Adipocyte (in vitro differentiated cells): ENCODE measurements around the gene ODAM.
A peak's percentile ranks its signal among the peaks of the same experiment; 100 is the strongest.

Source experiments
- DNase-seq: peaks from one replicate; pipeline ENCODE4 v3.0.0-alpha.2; 2015; ENCODE audit warnings: low read depth
- H3K27me3 ChIP-seq: replicated peaks from 2 replicates; pipeline ENCODE4 v1.7.0; 2013; ENCODE audit warnings: mild to moderate bottlenecking, low read length, moderate library complexity; ENCODE audit not compliant: control insufficient read depth, insufficient read depth
- H3K36me3 ChIP-seq: 2 replicates; pipeline ENCODE4 v1.7.0; 2013; ENCODE audit warnings: low read length, mild to moderate bottlenecking, moderate library complexity; ENCODE audit not compliant: control insufficient read depth, insufficient read depth, severe bottlenecking
- H3K4me1 ChIP-seq: 2 replicates; pipeline ENCODE4 v1.7.0; 2013; ENCODE audit warnings: mild to moderate bottlenecking, low read length, moderate library complexity; ENCODE audit not compliant: control insufficient read depth, insufficient read depth
- H3K4me3 ChIP-seq: 2 replicates; pipeline ENCODE4 v1.7.0; 2013; ENCODE audit warnings: mild to moderate bottlenecking, low read length, moderate library complexity
- H3K9ac ChIP-seq: 2 replicates; pipeline ENCODE4 v1.7.0; 2013; ENCODE audit warnings: mild to moderate bottlenecking, low read length, moderate library complexity
- H3K9me3 ChIP-seq: 2 replicates; pipeline ENCODE4 v1.7.0; 2013; ENCODE audit warnings: mild to moderate bottlenecking, low read length, moderate library complexity; ENCODE audit not compliant: control insufficient read depth

The ODAM gene, protein sequence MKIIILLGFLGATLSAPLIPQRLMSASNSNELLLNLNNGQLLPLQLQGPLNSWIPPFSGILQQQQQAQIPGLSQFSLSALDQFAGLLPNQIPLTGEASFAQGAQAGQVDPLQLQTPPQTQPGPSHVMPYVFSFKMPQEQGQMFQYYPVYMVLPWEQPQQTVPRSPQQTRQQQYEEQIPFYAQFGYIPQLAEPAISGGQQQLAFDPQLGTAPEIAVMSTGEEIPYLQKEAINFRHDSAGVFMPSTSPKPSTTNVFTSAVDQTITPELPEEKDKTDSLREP

DNA sequence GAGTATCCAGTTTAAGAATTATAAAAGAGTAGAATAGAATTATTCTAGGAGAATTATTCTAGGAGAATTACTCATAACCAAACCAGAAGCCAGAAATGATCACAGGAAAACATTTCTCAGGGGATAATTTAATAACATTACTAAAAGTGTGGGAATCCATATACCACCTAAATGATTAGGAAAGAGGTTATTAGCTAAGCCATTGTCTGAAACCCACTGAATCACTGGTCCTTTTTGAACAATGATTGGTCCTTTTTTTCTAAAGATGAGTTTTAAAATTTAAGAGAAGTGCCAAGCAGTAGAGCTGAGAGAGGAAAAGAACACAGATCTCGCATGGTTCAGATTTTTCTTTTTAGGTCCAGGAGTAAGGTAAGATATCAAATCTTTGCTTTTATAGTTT is at the start of gene ODAM:
ODAM (plus strand) TSS at position 301 of the 400 bp plus-strand sequence. CDS start 819 bp downstream, outside the sequence.
- Histone ChIP-seq H3K4me1 (no peaks in the 10 kb centered on the region), H3K9ac (no peak within 1 kb of the TSS), H3K36me3 (no peaks in the 10 kb centered on the region), H3K9me3 (no peaks in the 10 kb centered on the region), H3K4me3 (no peak within 1 kb of the TSS), H3K27me3 (no peaks in the 10 kb centered on the region)
- DNase-seq, result no peak

DNA sequence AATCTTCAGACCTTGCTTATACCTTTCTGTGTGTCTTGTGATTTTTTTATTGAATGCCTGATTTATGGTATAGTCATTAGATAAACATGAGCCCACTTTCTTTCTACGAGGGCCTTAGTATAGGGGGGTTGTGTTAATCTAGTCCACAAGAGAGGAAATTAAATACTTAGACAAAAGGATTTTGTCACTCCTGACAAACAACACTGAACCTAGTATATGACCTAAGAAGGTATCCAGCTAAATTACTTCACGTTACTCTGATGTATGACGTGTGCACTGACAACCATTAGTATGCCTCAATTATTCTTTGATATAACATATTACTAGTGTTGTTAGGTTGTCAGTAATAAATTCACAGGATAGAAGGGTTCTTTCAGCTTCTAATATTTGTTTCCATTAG is 44.3 kb upstream of the ODAM start:
- no peak for DNase-seq
- no peaks in the 10 kb centered on the region for H3K9me3 ChIP-seq
- H3K4me3 ChIP-seq, result no peak overlapping the region
- no peak overlapping the region for H3K9ac ChIP-seq
- H3K4me1 ChIP-seq, result no peaks in the 10 kb centered on the region
- H3K36me3 ChIP-seq, result no peaks in the 10 kb centered on the region
- H3K27me3 ChIP-seq, result no peaks in the 10 kb centered on the region

DNA sequence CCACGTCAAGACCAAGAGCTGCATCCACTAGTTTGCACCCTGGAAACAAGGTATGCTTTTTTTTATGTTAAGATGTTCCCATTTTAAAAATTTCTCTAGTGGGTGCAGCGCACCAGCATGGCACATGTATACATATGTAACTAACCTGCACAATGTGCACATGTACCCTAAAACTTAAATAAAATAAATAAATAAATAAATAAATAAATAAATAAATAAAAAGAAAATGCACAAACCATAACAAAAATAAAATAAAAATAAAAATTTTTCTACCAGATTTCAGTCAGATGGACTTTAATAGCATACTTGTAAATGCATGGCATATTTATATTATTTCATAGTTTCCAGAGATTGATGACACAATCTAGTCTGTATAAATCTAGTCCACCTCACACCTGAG is 43.4 kb upstream of the ODAM start:
- no peaks in the 10 kb centered on the region for H3K4me1 ChIP-seq
- H3K36me3 ChIP-seq, result no peaks in the 10 kb centered on the region
- no peak overlapping the region for H3K9ac ChIP-seq
- DNase-seq, result no peak
- H3K9me3 ChIP-seq, result no peaks in the 10 kb centered on the region
- no peaks in the 10 kb centered on the region for H3K27me3 ChIP-seq
- H3K4me3 ChIP-seq, result no peak overlapping the region

DNA sequence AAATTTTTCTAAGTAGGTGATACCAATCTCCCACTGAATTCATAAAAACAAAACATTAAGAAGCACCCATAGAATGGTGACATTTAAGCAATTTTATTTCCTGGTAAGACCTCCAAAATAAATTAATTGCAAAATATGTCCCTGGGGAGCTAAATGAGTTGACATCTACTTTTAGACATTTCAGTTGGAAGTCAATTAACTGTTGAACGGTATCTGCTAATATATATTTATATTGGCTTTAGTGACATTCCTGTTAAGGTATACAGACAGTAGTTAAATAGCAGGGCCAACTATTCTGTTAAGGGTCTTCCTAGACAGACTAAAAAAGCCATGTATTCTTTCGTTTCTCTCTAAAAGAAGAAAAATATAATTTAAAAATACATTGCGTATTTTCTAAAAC is 41.6 kb upstream of the ODAM start, which contains the start of gene PRR27:
PRR27 (plus strand) TSS at position 301 of the 400 bp plus-strand sequence. CDS start 139 bp downstream, outside the sequence.
- no peaks in the 10 kb centered on the region for H3K9me3 ChIP-seq
- H3K4me1 ChIP-seq, result no peaks in the 10 kb centered on the region

DNA sequence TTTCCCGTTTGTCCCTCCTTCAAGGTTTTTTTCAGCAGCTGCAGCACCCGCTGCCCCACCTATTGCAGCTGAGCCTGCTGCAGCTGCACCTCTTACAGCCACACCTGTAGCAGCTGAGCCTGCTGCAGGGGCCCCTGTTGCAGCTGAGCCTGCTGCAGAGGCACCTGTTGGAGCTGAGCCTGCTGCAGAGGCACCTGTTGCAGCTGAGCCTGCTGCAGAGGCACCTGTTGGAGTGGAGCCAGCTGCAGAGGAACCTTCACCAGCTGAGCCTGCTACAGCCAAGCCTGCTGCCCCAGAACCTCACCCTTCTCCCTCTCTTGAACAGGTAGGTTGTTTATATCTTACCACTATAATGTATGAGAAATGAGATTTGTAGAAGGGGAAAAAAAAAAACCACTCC is 36.9 kb upstream of the ODAM start:
- H3K36me3 ChIP-seq, result no peaks in the 10 kb centered on the region
- no peaks in the 10 kb centered on the region for H3K27me3 ChIP-seq
- H3K9ac ChIP-seq, result no peak overlapping the region
- H3K9me3 ChIP-seq, result no peaks in the 10 kb centered on the region
- H3K4me3 ChIP-seq, result no peak overlapping the region
- no peak for DNase-seq
- no peaks in the 10 kb centered on the region for H3K4me1 ChIP-seq

More for the DNA sequence above, 41.6 kb upstream of the ODAM start, which contains the start of gene PRR27:
- Histone ChIP-seq H3K36me3 (no peaks in the 10 kb centered on the region), H3K9ac (no peak within 1 kb of the TSS), H3K4me3 (no peak within 1 kb of the TSS), H3K27me3 (no peaks in the 10 kb centered on the region)
- DNase-seq, result no peak

DNA sequence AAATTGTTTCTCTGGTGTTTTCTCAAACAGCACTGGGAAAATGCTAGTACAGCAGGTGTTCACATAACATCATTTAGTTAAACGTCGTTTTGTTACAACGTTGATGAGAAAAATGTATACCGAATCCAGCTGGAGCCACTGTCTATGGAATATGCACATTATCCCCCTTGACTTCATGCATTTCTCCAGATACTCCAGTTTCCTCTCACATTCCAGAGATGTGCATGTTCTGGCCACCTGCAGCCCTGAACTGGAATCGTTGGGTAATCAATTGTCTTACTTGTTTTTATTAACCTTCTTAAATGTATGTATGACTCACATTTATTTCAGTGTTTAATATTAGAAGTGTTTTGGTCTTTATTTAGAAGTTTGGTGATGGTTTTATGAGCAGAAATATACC is 18.4 kb upstream of the ODAM start:
- H3K4me3 ChIP-seq, result no peak overlapping the region
- H3K9ac ChIP-seq, result no peak overlapping the region
- no peaks in the 10 kb centered on the region for H3K9me3 ChIP-seq
- no peaks in the 10 kb centered on the region for H3K36me3 ChIP-seq
- no peaks in the 10 kb centered on the region for H3K4me1 ChIP-seq
- DNase-seq, result no peak
- H3K27me3 ChIP-seq, result no peaks in the 10 kb centered on the region

DNA sequence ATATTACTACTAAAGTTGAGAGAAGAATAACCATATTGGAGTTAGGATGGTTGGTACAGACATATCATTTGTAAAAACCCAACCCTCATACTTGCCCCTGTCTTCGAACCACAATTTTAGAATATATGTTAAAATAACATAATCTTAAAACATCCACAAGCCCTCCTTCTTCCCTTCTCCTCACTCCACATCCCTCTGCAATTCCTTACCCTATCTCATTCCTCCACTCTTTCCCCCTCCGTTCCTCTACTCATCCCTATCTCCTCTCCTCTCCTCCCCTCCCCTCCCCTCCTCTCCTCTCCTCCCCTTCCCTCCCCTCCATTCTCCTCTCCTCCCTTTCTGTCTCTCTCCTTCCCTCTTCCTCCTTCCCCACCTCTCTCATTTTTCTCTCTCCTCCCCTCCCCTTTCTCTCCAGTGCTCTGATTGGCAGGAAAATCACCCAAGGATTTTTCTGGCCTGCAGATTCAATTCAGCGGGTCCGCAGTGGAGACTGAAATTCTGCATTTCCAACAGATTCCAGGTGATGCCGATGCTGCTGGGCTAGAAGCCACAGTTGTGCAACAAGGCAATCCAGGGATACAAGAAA is 17.4 kb upstream of the ODAM start:
- Histone ChIP-seq H3K27me3 (no peaks in the 10 kb centered on the region), H3K4me1 (no peaks in the 10 kb centered on the region), H3K9me3 (no peaks in the 10 kb centered on the region), H3K36me3 (no peaks in the 10 kb centered on the region), H3K9ac (no peak overlapping the region), H3K4me3 (no peak overlapping the region)
- DNase-seq, result no peak

DNA sequence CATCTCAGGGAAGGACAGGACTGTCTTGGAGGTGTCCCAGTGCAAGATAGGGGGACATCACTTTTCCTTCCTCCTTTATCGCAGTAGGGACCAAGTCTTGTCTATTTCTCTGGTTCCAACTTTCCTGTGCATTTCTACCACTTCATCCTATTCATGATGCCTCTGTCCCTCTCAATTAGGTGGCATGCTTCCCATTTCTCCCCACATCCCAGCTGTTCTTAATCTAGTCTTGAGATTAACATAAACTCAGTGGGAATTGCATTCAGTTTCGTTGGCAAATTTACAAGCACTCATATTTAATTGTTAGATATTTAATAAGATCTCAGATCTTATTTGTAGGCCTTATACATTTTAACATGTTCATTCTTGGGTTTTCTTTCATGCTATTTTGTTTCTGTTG is 15.7 kb upstream of the ODAM start:
- Histone ChIP-seq H3K9me3 (no peaks in the 10 kb centered on the region), H3K9ac (no peak overlapping the region), H3K36me3 (no peaks in the 10 kb centered on the region), H3K4me3 (no peak overlapping the region), H3K4me1 (no peaks in the 10 kb centered on the region), H3K27me3 (no peaks in the 10 kb centered on the region)
- no peak for DNase-seq

DNA sequence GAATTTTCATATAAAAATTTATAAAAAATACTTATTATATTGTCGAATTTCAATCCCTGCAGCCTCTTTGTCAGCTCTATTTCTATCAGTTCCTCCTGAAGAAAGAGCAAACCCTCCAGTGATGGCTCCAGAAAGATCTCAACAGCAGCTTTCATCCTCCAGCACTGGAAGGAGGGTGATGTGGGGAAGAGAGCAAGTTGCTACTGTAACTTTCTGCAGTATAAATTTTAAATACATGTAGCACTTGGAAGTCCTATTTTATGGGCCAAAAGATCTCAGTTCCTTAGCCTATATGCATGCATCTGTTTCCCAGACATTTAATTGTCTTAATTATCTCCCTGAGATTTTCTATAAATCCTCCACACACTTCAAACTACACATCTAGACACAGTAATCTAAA is 13.7 kb upstream of the ODAM start:
- Histone ChIP-seq H3K36me3 (no peaks in the 10 kb centered on the region), H3K4me3 (no peak overlapping the region), H3K27me3 (no peaks in the 10 kb centered on the region), H3K4me1 (no peaks in the 10 kb centered on the region), H3K9me3 (no peaks in the 10 kb centered on the region), H3K9ac (no peak overlapping the region)
- no peak for DNase-seq

DNA sequence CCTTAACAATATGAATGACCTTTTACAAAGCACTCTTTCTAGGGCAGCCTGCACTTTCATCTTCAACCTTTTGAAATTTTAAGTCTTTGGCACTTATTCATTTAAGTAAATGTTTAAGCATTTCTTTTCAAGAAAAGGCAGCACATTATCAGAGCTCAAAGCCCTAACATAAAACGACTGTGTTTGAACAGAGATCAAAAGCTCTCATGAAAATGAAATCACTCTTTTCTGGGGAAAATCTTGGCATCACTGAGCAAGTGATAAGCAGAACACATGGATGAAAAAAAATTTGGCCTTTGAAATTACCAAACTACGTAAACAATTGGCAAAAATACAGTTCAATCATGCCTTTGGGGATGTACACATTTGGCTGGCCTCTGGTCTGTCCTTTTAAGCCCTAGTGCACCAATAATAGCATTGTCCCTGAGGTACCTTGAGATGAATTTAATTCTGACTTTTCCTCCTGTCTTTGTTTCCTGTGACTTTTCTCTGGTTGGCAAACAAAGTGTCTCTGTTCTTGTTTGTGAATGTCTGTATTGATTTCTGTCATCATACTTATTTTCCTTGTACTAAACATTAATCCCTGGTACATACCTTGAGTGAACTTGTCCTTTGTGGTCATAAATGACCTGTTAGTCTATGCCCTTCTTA is 12.9 kb upstream of the ODAM start:
- H3K36me3 ChIP-seq, result no peaks in the 10 kb centered on the region
- H3K4me3 ChIP-seq, result no peak overlapping the region

DNA sequence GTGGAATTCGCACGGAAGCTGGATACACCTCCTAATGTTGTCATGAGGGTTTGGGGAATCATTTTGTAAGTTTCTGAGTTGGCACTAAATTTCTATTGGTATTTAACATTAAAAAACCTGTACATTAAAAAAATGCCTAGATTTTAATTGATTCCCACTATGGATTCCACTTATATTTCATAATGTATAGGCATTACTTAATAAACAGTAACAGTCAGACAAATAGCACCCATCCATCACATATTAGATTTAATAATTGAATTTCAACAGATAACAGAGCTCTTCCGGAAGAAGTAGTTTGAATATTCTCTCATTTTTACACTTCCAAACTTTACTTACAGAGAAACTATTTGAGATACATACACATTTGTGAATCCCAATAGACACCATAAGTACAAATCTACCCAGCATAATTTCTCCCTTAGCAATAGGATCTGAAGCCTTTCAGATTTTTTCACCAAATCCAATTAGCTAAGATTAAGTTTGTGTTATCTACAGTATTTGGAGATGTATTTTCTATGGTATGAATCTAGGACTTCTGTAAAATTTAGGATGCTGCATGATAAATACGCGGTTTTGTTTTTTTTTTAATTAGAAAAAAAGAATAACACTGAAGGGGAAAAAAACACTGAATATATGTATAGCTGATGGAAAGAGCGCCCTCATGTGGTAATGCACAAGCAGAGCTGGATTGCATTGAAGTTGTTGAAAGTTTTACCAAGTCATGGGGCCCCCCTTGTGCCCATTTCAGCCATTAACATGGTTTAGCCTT is 12.2 kb upstream of the ODAM start:
- DNase-seq, result peak; percentile 85

More for the DNA sequence above, 12.9 kb upstream of the ODAM start:
- H3K27me3 ChIP-seq, result no peaks in the 10 kb centered on the region
- no peaks in the 10 kb centered on the region for H3K9me3 ChIP-seq
- DNase-seq, result no peak
- H3K9ac ChIP-seq, result no peak overlapping the region
- H3K4me1 ChIP-seq, result no peaks in the 10 kb centered on the region

More for the DNA sequence above, 12.2 kb upstream of the ODAM start:
- H3K4me3 ChIP-seq, result no peak overlapping the region
- H3K9me3 ChIP-seq, result no peaks in the 10 kb centered on the region
- H3K4me1 ChIP-seq, result no peaks in the 10 kb centered on the region
- no peaks in the 10 kb centered on the region for H3K27me3 ChIP-seq
- H3K9ac ChIP-seq, result no peak overlapping the region
- no peaks in the 10 kb centered on the region for H3K36me3 ChIP-seq
